AG08396 (cell line): ENCODE data around the gene OR51S1.
A peak's percentile ranks its signal among the peaks of the same experiment; 100 is the strongest.
"Not testable (repeated sequence)": the region's sequence is repeated elsewhere in the genome, so short reads cannot be mapped to it uniquely, and the experiment has no call there.

Experiments
- DNase-seq: peaks from one replicate; pipeline ENCODE4 v3.0.0; 2012; ENCODE audit warnings: low spot score, mixed read lengths

The OR51S1 gene, protein sequence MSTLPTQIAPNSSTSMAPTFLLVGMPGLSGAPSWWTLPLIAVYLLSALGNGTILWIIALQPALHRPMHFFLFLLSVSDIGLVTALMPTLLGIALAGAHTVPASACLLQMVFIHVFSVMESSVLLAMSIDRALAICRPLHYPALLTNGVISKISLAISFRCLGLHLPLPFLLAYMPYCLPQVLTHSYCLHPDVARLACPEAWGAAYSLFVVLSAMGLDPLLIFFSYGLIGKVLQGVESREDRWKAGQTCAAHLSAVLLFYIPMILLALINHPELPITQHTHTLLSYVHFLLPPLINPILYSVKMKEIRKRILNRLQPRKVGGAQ

GRCh38 chr11:4848908-4849532, at the start of gene OR51S1:
Gene OR51S1 (minus strand): TSS chr11:4849208. CDS start chr11:4849208, 0 bp downstream.
- DNase-seq = no peak

DNA sequence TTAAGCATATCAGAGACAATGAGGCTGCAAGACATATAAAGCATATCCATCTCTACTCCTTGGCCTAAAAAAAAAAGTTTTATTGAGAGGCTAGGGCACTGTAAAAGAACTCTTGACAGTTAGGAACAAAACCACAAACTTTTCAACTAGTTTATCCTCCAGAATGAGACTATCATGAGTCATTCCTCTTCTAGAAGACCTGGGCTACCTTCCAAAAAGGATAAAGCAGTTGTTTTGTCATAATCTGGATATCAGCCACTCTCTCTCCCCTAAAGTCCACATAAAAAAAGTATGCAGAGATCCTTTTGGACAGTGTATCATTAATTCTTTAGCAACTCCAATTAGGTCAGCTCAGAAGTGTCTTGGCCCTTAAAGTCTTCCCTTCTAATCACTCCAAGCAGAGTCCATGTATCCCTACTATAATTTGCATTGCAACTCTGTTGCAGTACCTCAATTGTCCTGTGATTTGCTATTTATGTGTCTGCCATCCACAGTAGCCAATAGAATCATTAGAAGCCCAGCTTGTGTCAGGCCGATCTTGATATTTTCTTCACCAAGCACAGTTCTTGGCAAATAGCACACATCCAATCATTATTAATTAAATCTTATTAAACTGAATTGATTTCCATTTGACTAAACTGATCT, 43.1 kb upstream of the OR51S1 start:
- DNase-seq = peak; percentile 70

DNA sequence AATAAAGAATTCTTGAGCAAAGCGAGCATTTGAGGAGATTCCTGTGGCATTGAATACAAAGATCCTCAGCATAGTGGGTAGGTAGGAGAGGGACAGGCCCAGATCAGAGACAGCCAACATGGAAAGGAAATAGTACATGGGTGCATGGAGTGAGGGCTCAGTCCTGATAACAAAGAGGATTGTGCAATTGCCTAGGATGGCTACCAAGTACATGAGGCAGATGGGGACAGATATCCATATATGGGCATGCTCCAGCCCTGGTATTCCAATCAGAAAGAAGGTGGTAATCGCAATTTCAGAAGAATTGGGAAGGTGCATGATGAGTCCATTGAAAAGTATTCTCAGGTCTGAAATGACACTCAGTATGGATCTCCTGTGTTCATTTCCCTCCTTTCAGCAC, 41.3 kb upstream of the OR51S1 start:
- DNase-seq = no peak

- DNase-seq = no peak
Observed at GRCh38 chr11:4887591-4887990, 38.6 kb upstream of the OR51S1 start.

GRCh38 chr11:4886186-4886585, 37.2 kb upstream of the OR51S1 start:
- DNase-seq = no peak

DNA sequence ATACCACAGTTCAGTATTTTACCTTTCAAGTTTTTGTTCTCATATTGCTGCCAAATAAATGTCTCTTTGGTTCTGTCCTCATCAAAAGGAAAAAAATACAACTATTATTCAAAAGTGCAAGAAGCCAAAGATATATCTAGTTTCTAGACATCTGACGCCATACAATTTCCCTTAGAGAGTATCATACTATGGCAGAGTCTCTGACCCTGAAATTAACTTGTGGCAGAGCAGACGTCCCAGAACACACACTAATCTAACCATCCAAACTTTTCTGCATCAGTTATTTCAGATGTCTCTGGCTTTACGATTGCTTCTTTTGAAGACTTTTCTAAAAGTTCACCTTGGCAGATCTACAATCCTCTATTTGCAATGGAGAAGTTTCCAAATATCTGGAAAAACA, 35.4 kb upstream of the OR51S1 start:
- no peak for DNase-seq

DNA sequence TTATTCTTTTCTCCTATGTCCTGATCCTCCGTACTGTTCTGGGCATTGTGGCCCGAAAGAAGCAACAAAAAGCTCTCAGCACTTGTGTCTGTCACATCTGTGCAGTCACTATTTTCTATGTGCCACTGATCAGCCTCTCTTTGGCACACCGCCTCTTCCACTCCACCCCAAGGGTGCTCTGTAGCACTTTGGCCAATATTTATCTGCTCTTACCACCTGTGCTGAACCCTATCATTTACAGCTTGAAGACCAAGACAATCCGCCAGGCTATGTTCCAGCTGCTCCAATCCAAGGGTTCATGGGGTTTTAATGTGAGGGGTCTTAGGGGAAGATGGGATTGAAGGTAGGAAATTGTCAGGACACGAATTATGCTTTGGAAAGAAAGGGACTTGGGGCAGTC, 33.5 kb upstream of the OR51S1 start:
- no peak for DNase-seq

GRCh38 chr11:4881860-4882500, 33.0 kb upstream of the OR51S1 start, which contains the start of gene OR51T1:
Gene OR51T1 (plus strand): TSS chr11:4881900. CDS start chr11:4881900, 0 bp downstream.
- peak; percentile 7 for DNase-seq

DNA sequence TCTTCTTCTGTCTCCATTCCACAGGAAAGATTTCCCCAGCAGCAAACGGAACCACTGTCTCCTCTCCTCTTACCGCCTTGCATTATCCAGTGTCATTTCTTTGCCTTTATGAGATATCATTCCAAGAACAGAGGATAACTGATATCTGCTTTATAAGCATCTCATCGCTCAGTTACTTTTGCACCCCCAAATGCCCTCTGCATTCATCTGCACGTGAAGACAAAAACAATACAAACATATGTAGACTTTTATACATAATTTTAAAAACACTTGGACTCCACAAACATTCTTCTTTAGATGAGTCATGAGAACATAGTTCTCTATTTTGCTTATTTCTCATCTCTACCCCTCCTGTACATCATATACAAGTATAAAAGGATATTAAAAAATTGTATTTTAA, 32.2 kb upstream of the OR51S1 start:
- DNase-seq = no peak

- no peak for DNase-seq
Observed at GRCh38 chr11:4865855-4866254, 16.8 kb upstream of the OR51S1 start.

GRCh38 chr11:4863876-4864275, 14.9 kb upstream of the OR51S1 start:
- DNase-seq = no peak

DNA sequence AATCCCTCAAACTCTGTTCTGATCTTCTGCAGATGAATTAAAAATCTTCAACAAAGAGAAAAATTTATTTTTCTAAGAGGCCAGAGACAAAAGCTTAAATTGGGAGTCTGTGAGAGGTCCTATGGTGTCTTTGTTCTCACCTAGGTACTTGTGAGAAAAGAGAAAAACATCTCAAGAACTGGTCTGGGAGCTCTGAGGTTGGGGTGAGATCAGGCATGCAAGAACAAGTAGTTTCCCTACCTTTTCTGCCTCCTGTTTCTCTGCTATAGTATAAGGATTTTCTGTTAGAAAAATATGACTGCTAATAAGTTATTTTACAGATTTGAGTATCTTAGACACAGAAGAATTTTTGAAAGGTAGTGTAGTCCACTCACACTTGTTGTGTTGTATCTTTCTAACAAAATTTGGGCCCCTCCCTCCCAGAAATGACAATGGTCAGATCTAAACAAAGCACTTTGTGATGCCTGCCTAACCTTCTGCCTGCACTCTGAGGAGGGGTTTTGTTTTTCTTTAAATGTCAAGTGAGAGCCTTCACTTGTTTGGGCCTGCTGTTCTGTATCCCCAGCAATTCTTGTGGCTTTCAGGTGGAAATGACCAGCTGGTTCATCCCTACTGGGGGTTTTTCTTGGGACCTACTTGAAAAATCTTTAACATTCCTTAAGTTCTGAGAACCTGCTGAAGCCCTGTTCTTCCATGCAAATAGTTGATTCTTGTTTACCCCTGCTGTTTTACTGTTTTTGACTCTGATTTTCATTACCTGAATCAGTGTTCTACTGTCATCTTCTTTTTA, 13.6 kb upstream of the OR51S1 start:
- DNase-seq = no peak

GRCh38 chr11:4854286-4854685, 5.3 kb upstream of the OR51S1 start:
- not testable (repeated sequence) for DNase-seq

DNA sequence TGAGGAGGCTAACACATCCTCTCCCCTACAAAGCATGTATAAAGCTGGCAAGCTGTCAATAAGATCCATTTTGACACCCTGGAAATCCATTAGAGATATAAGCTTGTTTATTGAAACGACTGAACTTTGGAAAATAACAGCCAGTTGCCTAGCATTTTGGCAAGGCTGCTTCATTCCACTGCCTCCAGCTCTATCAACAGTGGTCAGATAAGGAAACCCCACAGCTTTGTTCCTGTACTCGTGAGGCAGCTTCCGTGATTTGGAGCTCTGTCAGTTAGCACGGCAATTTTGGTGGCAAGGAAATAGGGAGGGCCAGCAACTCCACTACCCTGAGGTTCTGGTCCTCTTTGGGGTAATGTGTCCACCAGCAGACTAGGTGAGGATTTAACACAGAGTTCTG, 2.0 kb upstream of the OR51S1 start:
- DNase-seq = peak; percentile 18

DNA sequence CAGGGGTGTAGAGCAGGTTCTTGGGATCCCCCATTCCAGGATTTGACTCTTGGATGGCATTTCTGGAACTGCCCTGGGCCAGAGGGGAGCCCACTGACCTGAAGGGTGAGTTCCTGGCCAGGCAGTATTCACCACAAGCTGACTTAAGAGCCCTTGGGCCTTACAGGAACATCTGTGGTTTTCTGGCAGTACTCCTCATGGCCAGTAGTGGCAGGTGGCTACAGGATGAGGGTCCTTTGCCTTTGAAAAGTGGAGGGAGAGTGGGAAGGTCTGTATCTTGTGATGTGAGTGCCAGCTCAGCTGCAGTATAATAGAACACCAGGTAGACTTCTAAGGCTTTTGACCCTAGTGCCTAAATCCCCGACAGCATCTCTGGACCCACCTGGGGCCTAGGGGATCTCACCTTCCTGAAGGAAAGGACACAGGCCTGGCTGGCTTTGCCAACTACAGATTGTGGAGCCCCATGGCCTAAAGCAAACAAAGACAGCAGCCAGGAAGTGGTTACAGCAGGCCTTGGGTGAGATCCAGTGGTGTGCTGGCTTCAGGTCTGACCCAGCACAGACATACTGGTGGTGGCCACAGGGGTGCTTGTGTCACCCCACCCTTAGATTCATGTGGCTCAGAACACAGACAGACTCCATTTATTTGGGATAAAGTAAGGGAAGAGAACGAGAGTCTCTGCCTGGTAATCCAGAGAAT, 9.0 kb downstream of the OR51S1 start:
- DNase-seq = no peak

- no peak for DNase-seq
Observed at GRCh38 chr11:4830909-4831308, 18.1 kb downstream of the OR51S1 start.

DNA sequence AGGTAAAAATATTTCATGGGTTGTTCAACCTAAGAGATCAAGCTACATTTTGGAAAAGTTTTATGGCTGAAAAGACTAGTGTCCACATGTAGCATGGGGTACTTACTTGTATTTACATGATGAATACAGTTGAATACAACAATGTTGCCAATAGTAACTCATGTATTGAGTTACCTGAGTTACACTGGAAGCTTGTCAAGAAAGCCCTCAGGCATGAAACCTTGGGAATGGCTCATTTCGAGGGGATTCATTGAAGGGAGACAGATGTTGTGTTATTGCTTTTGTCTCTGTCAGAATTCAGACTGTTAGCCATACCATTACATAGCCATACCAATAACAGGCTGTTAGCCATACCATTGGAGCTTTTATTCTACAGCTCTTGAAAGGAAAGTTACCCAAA, 18.7 kb downstream of the OR51S1 start:
- DNase-seq = no peak

DNA sequence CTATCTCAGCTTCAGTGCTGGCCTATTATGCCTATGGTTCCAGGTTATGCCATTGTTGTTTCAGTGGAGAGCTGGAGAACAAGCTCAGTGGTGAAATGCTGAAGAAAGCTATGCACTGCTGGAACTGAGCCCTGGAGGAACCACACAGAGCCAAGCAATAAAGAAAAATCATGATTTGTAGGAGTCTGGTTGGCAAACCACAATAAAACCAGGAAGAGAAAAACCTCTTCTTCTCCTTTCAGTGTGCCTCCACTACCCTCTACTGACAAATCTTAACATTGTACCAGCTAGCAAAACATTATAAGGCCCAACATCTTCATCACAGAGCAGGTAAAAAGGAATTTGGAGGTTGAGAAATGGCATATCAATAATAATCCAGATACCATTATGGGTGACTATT, 22.6 kb downstream of the OR51S1 start:
- DNase-seq = no peak

- DNase-seq = no peak
Observed at GRCh38 chr11:4825132-4825531, 23.9 kb downstream of the OR51S1 start.

DNA sequence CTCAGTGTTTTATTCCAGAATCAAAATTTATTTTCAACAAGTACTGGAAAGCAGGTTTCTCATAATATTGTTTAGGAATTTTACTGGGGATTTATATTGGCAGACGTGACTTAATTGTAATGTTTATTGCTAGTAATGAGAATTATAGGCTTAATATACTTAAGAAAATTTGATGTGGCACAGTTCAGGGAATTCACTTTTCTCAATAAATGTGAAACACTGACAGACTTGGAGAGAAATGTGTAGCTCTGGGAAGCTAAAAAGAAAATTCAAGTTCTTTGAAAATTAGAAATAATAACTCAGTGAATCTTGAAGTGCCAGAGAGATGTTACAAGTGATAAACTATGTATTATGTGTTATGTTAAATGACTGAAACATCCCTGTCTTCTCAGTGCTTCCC, 28.0 kb downstream of the OR51S1 start, which contains the start of gene OR51F2:
OR51F2 (plus strand) TSS at position 301 of the 400 bp plus-strand sequence. CDS start 101 bp downstream, outside the sequence.
- DNase-seq = no peak

GRCh38 chr11:4809246-4809645, 39.8 kb downstream of the OR51S1 start:
- DNase-seq = no peak
